ENCODE results near the gene UBE2J2. TPM values are rescaled to one million over a fixed set of nuclear protein-coding genes. Genes with fewer than 3 reads are reported as not detected.

Gene UBE2J2
- total and polyA plus RNA-seq, 4 donors, result 21.0 to 30.4 (median 25.8) TPM

DNA sequence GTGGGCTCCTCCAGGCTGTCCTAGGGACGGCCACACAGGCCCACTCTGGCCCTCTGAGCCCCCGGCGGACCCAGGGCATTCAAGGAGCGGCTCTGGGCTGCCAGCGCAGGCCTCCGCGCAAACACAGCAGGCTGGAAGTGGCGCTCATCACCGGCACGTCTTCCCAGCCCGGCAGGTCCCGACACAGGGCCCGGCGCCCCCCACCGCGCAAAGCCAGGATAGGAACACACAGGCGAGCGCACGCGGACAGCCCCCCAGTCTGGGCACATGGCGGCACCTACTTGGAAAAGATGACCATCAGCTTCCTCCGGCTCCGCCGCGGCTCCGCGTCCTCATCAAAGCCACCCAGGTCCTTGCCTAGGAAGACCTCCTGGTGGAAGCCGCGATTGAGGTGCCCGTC, 45.5 kb downstream of the UBE2J2 start:
- H3K27ac ChIP-seq (ENCODE audit: low read depth in 1 of 2, low read length in 2 of 2), result no peak overlapping the region
- no peak for DNase-seq (ENCODE audit: low spot score)
- no peaks in the 10 kb centered on the region for H3K9me3 ChIP-seq (ENCODE audit: control insufficient read depth in 4 of 4, low read length in 3 of 4)
- TF ChIP-seq, protein P1, sequence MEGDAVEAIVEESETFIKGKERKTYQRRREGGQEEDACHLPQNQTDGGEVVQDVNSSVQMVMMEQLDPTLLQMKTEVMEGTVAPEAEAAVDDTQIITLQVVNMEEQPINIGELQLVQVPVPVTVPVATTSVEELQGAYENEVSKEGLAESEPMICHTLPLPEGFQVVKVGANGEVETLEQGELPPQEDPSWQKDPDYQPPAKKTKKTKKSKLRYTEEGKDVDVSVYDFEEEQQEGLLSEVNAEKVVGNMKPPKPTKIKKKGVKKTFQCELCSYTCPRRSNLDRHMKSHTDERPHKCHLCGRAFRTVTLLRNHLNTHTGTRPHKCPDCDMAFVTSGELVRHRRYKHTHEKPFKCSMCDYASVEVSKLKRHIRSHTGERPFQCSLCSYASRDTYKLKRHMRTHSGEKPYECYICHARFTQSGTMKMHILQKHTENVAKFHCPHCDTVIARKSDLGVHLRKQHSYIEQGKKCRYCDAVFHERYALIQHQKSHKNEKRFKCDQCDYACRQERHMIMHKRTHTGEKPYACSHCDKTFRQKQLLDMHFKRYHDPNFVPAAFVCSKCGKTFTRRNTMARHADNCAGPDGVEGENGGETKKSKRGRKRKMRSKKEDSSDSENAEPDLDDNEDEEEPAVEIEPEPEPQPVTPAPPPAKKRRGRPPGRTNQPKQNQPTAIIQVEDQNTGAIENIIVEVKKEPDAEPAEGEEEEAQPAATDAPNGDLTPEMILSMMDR (IDR thresholded peaks at IDR 0.05; ENCODE audit: low read depth, low read length, missing input control), result no peak
- TF ChIP-seq NR2F2 (IDR thresholded peaks at IDR 0.05) (no peak), HNF4G (IDR thresholded peaks at IDR 0.05) (no peak), HNF4A (conservative IDR thresholded peaks at IDR 0.05) (no peak), MAX (IDR thresholded peaks at IDR 0.05) (no peak), RXRA (IDR thresholded peaks at IDR 0.05) (no peak), FOXA2 (IDR thresholded peaks at IDR 0.05) (no peak), GABPA (IDR thresholded peaks at IDR 0.05 in 1 of 2, conservative IDR thresholded peaks at IDR 0.05 in 1 of 2) (no peak), JUND (IDR thresholded peaks at IDR 0.05) (no peak), FOXA1 (IDR thresholded peaks at IDR 0.05) (no peak)
- TF ChIP-seq, protein P2, sequence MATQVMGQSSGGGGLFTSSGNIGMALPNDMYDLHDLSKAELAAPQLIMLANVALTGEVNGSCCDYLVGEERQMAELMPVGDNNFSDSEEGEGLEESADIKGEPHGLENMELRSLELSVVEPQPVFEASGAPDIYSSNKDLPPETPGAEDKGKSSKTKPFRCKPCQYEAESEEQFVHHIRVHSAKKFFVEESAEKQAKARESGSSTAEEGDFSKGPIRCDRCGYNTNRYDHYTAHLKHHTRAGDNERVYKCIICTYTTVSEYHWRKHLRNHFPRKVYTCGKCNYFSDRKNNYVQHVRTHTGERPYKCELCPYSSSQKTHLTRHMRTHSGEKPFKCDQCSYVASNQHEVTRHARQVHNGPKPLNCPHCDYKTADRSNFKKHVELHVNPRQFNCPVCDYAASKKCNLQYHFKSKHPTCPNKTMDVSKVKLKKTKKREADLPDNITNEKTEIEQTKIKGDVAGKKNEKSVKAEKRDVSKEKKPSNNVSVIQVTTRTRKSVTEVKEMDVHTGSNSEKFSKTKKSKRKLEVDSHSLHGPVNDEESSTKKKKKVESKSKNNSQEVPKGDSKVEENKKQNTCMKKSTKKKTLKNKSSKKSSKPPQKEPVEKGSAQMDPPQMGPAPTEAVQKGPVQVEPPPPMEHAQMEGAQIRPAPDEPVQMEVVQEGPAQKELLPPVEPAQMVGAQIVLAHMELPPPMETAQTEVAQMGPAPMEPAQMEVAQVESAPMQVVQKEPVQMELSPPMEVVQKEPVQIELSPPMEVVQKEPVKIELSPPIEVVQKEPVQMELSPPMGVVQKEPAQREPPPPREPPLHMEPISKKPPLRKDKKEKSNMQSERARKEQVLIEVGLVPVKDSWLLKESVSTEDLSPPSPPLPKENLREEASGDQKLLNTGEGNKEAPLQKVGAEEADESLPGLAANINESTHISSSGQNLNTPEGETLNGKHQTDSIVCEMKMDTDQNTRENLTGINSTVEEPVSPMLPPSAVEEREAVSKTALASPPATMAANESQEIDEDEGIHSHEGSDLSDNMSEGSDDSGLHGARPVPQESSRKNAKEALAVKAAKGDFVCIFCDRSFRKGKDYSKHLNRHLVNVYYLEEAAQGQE (IDR thresholded peaks at IDR 0.05), result no peak
- TF ChIP-seq, protein P3, sequence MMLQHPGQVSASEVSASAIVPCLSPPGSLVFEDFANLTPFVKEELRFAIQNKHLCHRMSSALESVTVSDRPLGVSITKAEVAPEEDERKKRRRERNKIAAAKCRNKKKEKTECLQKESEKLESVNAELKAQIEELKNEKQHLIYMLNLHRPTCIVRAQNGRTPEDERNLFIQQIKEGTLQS (IDR thresholded peaks at IDR 0.05), result no peak
- H3K9ac ChIP-seq (ENCODE audit: low read depth in 1 of 2, low read length in 2 of 2), result no peak overlapping the region
- H3K36me3 ChIP-seq (ENCODE audit: control insufficient read depth in 4 of 4, insufficient read depth in 3 of 4, low read depth in 1 of 4, low read length in 3 of 4), result peaks cover 7 to 33% (median 20%) of the 10 kb centered on the region in 4 donors
- 97% methylated on average over 30 of the region's 30 CpGs for WGBS
- H3K4me1 ChIP-seq (ENCODE audit: control insufficient read depth in 4 of 4, insufficient read depth in 4 of 4, low read length in 3 of 4), result peaks cover 14 to 27% (median 21%) of the 10 kb centered on the region in 4 donors
- no peak overlapping the region for H3K4me3 ChIP-seq (ENCODE audit: low read depth in 1 of 3, low read length in 3 of 3)
- no peaks in the 10 kb centered on the region for H3K27me3 ChIP-seq (ENCODE audit: control insufficient read depth in 4 of 4, insufficient read depth in 4 of 4, low read length in 3 of 4)

DNA sequence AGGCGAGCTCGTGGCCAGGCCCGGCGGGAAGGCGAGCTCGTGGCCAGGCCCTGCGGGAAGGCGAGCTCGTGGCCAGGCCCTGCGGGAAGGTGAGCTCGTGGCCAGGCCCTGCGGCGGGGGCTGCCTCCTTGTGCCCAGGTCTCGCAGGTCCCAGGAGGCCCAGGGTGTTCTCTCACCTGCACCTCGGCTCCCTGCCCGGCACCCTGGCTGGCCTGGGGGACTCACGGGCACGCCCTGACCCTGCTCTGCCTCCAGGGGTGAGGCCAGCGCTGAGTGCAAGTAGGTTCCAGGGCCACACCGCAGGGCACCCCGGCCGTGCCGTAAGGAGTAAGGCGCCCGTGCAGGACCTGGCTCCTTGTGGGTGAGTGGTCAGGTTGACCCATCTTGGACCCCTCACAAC, 46.3 kb downstream of the UBE2J2 start:
- DNase-seq (ENCODE audit: low spot score), result no peak
- no peaks in the 10 kb centered on the region for H3K27me3 ChIP-seq (ENCODE audit: control insufficient read depth in 4 of 4, insufficient read depth in 4 of 4, low read length in 3 of 4)
- peaks cover 11 to 41% (median 26%) of the 10 kb centered on the region in 4 donors for H3K36me3 ChIP-seq (ENCODE audit: control insufficient read depth in 4 of 4, insufficient read depth in 3 of 4, low read depth in 1 of 4, low read length in 3 of 4)
- no peak overlapping the region for H3K9ac ChIP-seq (ENCODE audit: low read depth in 1 of 2, low read length in 2 of 2)
- H3K4me1 ChIP-seq (ENCODE audit: control insufficient read depth in 4 of 4, insufficient read depth in 4 of 4, low read length in 3 of 4), result peaks cover 11 to 21% (median 15%) of the 10 kb centered on the region in 4 donors
- no peaks in the 10 kb centered on the region for H3K9me3 ChIP-seq (ENCODE audit: control insufficient read depth in 4 of 4, low read length in 3 of 4)
- 98% methylated on average over 25 of the region's 25 CpGs for WGBS
- no peak overlapping the region for H3K27ac ChIP-seq (ENCODE audit: low read depth in 1 of 2, low read length in 2 of 2)
- H3K4me3 ChIP-seq (ENCODE audit: low read depth in 1 of 3, low read length in 3 of 3), result no peak overlapping the region
- no peak for TF ChIP-seq RAD21 (IDR thresholded peaks at IDR 0.05)
- TF ChIP-seq RXRA (IDR thresholded peaks at IDR 0.05), result no peak
- TF ChIP-seq, protein P3 (IDR thresholded peaks at IDR 0.05), result no peak
- TF ChIP-seq YY1 (IDR thresholded peaks at IDR 0.05), result no peak
- no peak for TF ChIP-seq FOXA2 (IDR thresholded peaks at IDR 0.05)
- no peak for TF ChIP-seq EGR1 (IDR thresholded peaks at IDR 0.05; ENCODE audit: low read depth in 2 of 2)
- TF ChIP-seq SP1 (IDR thresholded peaks at IDR 0.05), result no peak
- TF ChIP-seq TAF1 (conservative IDR thresholded peaks at IDR 0.05), result no peak
- no peak for TF ChIP-seq NR2F2 (IDR thresholded peaks at IDR 0.05)
- TF ChIP-seq FOXA1 (IDR thresholded peaks at IDR 0.05), result no peak
- TF ChIP-seq, protein P2 (IDR thresholded peaks at IDR 0.05), result no peak
- TF ChIP-seq, protein P1 (IDR thresholded peaks at IDR 0.05; ENCODE audit: low read depth, low read length, missing input control), result no peak
- no peak for TF ChIP-seq HNF4G (IDR thresholded peaks at IDR 0.05)
- no peak for TF ChIP-seq JUND (IDR thresholded peaks at IDR 0.05)
- no peak for TF ChIP-seq GABPA (IDR thresholded peaks at IDR 0.05 in 1 of 2, conservative IDR thresholded peaks at IDR 0.05 in 1 of 2)
